ENCODE data around the gene SLCO3A1.

The SLCO3A1 gene

GRCh38 chr15:91872356-91873137 is 19.0 kb downstream of the SLCO3A1 start:
- TF ChIP-seq CTCF (conservative IDR thresholded peaks at IDR 0.05; ENCODE audit: low read depth, low read length) = no peak
- DNase-seq (ENCODE audit: low read depth) = no peak
- no peak overlapping the region for H3K4me3 ChIP-seq (ENCODE audit: low read length)

- DNase-seq (ENCODE audit: low read depth) = no peak
- no peak for TF ChIP-seq CTCF (conservative IDR thresholded peaks at IDR 0.05; ENCODE audit: low read depth, low read length)
- no peak overlapping the region for H3K4me3 ChIP-seq (ENCODE audit: low read length)
These were observed 19.6 kb downstream of the SLCO3A1 start for GRCh38 chr15:91873138-91873536.

GRCh38 chr15:91874171-91874570 is 20.7 kb downstream of the SLCO3A1 start:
- TF ChIP-seq CTCF (conservative IDR thresholded peaks at IDR 0.05; ENCODE audit: low read depth, low read length) = no peak
- no peak overlapping the region for H3K4me3 ChIP-seq (ENCODE audit: low read length)
- DNase-seq (ENCODE audit: low read depth) = no peak

- no peak for TF ChIP-seq CTCF (conservative IDR thresholded peaks at IDR 0.05; ENCODE audit: low read depth, low read length)
- DNase-seq (ENCODE audit: low read depth) = no peak
- H3K4me3 ChIP-seq (ENCODE audit: low read length) = no peak overlapping the region
These were observed 21.6 kb downstream of the SLCO3A1 start for GRCh38 chr15:91874992-91875660.

- no peak for TF ChIP-seq CTCF (conservative IDR thresholded peaks at IDR 0.05; ENCODE audit: low read depth, low read length)
- H3K4me3 ChIP-seq (ENCODE audit: low read length) = no peak overlapping the region
- no peak for DNase-seq (ENCODE audit: low read depth)
These were observed 22.7 kb downstream of the SLCO3A1 start for GRCh38 chr15:91876187-91876586.

GRCh38 chr15:91878319-91878870 is 24.9 kb downstream of the SLCO3A1 start:
- no peak overlapping the region for H3K4me3 ChIP-seq (ENCODE audit: low read length)
- TF ChIP-seq CTCF (conservative IDR thresholded peaks at IDR 0.05; ENCODE audit: low read depth, low read length) = no peak
- DNase-seq (ENCODE audit: low read depth) = no peak

Data from retinal pigment epithelial cell (primary cell).